Stimulated activated CD8-positive, alpha-beta memory T cell treated with anti-CD3 and anti-CD28 coated beads, Interleukin-7, amount 100 ng/mL, for 24 hours (primary cell): ENCODE data around the gene CFAP157.
"Not testable (repeated sequence)": the region's sequence is repeated elsewhere in the genome, so short reads cannot be mapped to it uniquely, and the experiment has no call there.

Experiments used
- DNase-seq: peaks from one replicate; pipeline ENCODE4 v3.0.0-alpha.2; 2020; ENCODE audit warnings: low read depth

Gene CFAP157

DNA sequence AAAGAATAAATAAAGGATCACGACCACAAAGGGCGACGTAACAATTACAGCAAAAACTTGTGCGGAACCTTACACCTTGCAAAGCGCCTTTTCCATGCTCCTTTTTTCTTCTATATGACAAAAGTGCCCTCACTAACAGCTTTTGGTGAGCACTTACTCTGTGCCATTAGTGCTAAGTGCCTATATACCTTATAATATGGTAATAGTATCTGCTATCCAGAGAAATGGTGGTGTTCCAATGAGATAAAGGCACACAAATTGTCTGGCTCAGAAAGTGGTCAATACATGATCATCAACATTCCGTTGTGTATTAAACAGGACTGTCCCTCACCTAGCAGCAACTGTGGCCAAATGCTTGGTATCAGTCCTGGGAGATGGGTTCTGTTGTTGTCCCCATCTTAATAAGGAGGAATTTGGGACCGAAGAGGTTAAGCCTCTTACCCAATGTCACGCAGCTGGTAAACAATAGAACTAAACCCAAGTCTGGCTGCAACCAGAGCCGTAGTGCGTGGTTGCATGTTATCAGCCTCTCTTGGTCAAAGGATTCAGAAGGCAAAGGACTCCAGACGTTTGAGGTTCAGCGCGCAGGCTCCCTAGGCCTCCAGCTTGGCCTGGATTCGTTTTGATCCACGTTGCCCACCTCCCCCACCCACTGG lies 28.9 kb downstream of the CFAP157 start:
- DNase-seq: no peak

DNA sequence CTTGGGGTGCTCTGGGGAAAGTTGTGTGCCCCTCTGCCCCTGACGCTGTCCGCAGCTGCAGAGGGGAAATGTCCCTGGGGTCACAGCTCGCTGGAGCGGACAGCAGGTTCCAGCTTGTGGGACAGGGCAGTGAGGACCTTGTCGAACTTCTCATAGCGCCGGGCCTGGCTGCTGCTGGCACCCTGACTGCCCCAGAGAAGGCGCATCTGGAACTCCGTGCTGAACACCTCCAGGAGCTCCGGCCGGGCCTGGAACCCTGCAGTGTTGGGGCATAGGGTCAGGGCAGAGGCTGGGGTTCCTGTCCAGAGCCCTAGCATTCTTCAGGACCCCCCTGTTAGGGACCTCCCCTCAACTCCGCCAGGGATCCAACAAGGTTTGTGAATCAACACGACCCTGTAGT lies 31.9 kb downstream of the CFAP157 start:
- no peak for DNase-seq

DNA sequence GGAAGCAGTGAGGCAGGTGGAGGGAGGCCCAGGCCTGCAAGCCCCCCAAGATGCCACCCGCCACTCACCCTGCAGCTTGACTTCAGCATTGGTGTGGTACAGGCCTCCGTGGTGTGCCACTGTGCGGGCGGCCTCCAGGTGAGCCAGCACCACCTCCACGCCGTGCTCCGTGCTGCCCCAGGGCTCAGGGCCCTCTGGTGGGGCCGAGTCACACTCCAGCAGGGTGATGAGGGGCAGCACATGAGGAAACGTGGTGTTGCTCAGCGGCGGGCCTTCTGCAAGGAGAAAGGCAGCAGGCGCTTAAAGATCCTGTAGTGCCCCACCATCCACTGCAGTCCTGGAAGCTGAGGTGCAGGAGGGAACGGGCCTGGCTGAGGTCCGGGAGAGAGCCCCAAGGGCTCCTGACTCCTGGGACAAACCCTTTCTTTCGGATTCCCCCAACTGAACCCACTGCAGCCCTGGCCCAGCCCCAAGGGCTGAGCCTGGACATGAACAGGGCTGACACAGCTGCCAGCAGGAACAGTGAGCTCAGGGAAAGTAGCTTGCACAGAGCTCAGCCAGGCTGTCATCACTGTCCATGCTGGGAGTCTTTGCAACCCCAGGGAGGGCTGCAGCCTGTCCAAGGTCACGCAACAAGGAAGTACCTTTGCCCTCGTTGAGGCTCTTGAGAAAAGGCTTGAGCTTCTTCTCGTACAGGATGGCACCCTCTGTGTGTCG lies 33.0 kb downstream of the CFAP157 start:
- DNase-seq: no peak

DNA sequence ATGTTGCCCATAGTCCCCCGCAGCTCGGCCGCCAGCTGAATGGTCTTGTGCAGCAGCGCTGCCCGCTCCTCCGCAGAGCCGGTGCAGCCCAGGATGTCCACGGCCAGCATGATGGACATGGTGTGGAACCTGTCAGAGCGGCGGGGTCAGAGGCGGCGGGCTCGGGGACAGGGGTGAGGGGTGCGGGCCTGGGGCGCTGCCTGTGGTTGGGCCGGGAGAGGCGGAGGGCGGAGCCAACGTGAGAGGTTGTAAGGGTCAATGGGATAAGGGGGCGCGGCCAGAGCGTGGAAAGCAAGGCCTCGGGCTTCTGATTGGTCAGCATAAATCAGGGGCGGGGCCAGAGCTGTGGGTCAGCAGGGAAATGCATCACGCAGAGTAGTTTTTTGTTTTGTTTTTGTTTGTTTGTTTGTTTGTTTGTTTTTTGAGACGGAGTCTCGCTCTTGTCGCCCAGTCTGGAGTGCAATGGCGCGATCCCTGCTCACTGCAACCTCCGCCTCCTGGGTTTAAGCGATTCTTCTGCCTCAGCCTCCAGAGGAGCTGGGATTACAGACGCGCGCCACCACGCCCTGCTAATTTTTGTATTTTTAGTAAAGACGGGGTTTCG lies 35.1 kb downstream of the CFAP157 start:
- no peak for DNase-seq

DNA sequence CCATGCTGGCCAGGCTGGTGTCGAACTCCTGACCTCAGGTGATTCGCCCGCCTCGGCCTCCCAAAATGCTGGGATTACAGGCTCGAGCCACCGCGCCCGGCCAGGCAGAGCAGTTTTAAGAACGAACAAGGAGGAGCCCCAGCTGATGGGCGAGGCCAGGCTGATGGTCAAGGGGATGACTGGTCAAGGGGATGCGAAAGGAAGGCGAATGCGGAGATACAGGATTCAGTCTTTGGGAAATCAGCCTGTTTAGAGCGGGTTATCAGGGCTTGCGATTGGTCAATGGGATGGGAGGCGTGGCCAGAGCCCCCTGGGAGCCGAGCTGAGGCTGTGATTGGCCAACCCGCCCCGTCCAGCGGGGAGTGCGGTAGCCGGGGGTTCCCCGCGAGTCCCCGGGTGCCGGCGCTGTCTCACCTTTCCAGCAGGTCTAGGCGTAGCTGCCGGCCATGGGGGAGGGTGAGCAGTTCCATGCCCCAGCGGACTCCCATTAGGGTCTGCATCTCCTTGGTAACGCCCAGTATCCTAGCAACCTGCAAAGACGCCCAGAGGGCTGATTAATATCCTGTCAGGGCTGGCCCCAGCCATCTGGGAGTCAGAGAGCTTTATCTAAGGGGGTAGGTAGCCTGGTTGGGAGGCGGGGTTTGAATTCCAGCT lies 35.8 kb downstream of the CFAP157 start:
- DNase-seq: no peak

DNA sequence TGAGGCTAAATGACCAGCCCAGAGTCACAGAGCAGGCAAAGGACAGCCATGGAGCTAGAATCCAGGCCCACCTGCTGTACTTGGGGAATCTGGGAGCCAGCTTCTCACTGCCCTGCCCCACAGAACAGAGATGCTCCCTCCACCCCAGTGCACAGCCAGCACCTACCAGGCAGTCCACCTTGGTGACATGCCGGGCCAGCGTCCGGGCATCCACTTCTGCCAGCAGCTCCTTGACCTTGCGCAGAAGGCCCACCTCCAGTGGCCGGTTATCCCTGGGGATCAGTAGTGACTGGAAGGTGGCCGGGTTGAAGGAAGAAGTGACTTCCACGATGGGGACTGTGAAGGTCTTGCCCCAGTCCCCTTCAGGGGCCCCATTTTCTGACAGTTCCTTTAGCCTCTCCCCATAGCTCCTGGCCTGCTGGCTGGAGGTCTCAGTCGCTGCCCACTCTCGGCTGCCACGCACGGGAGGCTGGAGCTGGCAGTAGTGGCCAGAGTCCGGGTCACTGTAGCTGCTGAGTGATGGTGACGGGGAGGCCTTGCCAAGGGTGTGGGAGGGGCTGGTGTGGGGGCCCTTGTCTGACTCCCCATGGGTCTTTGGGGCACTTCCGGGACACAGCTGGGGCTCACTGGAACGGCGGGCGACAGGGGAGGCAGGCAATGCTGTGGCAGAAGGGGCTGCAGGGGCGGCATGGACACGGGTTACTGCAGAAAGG lies 37.8 kb downstream of the CFAP157 start:
- no peak for DNase-seq

DNA sequence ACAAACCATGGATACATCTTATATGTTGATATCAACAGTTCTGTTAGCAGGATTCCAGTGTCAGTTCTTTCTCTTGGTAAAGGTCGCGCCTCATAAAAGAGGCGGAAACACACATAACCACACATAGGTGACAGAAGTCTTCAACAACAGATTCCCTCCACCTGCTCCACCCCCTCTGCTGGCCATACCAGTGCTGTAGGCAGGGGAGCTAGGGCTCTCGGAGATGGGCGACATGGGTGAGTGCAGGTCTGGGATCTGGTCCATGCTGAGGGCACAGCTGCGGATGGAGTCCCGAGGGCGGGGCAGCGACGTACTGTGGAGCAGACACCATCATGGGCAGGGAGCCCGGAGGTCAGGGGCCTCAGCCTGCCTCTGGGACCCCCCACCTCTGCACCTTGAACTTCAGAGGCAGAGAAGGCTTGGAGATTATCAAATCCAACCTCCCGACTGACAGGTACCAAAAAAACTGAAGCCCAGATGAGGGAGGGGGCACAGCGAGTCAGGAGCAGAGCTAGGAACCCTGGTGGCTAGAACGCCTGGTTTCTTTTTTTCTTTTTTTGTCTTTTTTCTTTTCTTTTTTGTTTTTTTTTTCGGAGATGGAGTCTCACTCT lies 40.3 kb downstream of the CFAP157 start:
- no peak for DNase-seq

DNA sequence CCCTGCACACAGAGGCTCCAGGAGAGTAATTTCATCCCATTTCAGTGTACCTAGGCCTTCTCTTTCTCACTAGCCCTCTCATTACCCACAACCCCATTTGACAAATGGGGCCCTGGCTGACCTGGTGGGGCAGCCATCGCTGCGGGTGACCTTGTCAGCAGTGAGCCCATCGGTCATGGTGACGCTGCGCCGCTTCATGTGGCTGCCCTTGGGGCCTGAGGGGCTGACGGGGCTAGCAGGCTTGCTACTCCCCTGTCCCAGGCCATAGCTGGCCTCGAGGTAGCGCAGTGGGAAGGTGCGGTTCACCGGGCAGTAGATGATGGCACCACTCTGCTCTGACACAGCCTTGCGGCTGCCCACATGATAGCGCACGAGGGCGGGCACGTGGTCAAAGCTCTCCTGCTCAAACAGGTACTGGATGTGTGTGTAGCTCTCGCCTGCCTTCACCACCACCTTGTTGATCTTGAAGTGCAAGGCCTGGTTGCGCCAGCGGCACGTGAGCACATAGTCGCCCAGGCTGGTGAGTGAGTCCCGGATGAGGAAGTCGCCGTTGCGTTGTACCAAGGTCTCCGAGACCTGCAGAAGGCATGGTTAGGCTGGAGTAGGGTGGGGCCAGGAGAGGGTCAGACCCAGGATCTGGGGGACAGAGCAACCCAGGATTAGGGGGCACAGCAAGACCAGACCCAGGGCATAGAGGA lies 42.5 kb downstream of the CFAP157 start:
- DNase-seq: no peak

DNA sequence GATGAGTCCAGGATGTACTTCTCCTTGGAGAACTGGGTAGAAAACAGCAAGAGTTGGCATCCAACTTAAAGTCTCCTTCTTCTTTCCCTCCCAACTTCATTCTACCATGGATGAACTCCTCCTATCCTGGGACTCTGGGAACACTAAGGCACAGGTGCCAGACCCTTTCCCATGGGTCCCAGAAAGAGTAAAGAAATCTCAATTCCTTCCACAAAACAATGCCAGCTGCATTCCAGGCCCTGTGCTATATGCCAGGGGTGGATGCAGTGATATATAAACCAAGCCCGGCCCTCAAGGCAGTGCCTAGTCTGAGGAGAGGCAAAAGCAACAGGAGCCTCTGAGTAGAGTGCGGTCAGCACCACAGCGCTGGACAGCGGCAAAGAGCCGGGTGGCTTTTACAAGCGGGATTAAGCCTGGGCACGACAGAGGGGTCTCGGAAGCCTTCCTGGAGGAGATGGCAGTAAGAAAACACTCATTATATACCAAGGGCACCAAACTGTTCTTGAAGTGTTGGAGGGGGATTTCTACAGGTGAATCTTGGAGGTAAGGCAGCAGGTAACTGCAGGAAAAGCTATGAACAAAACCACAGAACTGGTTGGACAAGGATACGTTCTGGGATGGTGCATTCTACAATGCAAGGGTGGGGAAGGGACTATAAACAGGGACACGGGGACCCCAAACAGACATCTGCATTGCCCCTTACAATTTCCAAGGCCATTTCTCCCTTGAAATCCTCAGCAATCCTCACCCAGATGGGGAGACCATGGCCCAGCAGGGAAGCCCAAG lies 44.7 kb downstream of the CFAP157 start:
- DNase-seq: no peak

DNA sequence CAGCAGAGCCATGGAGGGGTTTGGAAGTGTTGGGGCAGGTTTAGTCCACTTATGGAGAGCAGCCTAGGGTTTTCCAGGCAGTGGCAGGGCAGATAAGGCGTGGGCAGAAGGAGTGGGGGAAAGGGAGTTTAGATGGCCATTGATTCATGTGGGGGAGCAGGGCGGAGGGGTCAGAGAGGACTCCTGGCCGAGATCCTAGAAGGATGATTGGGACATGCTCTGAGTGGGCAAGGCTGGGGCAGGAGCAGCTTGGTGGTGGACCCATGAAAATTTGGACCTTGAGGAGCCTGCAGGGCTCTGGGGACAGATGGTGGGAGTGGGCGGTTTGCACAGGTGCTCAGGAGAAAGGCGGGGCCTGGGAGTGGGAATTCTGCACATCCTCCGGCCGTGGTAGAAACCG lies 46.4 kb downstream of the CFAP157 start:
- DNase-seq: no peak

DNA sequence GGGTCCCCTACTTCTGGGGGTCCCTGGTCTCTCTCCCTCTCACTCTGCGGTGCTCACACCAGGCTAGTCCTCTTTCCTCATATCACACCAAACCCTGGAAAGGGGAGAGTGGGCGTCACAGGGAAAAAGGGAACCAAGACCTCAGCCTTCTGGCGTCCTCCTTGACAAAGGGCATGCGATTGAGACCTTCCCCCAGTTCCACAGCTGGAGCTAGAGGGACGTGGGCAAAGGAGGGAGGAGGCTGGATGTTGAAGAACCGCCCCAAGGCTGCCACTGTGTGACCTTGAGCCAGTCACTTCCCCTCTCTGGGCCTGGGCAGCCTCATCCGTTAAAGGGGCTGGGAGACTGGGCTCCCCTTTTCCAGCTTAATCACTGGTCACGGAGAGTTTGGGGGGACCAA lies 46.8 kb downstream of the CFAP157 start:
- no peak for DNase-seq

DNA sequence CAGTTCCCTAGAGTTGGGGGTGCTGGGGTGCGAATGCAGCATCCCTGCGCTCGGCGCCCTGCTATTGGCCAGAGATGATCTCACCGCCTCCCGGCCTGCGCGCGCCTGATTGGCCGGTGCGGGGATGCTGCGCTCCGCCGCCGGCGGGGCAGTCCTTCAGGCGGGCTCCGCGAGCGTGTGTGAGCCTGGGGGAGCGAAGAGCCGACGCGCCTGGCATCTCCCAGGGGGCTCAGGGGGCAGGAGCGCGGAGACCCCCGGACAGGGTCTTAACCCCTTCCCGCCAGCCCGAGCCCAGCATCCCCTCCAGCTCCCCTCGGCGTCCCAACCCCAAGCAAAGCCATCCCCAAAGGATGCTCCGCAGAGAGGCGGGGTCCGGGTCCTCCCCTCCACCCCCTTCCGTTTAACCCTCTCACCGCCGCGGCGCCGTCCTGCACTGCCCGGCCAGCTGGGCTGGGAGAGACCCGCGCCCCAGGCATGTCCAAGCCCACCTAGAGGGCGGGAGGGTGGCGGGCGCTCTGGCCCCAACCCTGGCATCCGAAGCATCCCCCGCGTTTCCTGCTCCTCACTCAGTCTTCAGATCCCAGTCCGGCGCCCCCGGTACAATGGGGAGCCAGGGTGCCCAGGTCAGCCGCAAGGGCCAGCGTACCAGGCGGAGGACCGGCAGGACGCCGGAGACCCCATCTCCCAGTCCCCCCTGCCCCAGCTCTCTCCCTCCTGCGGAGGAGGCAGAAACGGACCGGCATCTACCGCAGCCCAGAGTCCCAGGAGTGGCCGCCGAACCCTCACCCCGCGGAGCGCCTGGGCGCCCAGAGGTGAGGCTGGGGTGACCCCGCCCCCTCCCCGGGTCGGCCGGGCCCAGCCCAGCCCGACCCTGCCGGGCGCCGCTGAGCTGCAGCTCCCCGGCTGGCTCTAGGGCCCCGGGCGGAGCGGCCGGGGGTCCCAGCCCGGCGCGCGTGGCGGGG lies 47.6 kb downstream of the CFAP157 start:
- no peak for DNase-seq

DNA sequence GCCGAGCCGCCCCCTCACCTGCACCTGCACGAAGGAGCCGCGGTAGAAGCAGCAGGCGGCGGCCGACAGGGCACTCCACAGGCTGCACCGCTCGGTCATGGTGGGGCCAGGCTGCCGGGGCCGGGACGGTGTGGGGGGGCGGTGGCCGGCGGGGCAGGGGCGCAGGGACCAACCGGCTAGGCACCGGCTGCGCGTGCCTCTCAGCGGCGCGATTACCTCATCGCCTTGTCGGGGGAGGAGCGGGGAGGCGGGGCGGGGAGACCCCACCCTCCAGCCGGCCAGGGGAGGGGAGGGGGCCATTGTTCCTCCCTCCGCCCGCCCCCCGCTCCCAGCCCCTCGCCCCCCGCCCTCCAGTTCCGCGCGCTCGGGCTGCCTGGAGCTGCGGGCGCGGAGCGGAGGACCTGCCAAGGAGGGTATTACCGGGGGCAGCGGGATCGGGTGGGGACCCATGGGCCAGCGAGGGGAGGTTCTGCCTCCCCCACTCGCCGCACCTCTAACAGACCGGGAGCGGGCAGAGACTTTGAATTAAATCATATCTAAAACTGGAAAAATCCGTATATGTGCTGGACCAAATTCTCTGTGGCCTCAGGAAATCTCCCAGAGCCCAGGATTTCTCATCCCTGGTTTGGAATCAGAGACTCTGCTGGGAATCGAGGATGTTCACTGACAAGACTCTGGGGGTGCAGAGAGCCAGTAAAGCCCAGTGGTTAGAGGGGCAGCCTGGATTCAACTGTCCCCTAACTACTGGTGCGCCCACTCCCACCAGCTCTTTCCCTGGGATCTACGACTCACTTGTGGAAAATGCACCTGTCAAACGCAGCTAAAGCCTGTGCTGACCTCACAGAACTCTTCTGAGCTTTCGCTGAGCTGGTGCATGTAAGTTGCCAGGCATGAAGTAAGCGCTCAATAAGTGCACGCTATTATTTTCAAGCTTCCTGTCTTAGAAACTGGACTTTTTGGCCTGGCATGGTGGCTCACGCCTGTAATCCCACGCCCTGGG lies 48.6 kb downstream of the CFAP157 start:
- no peak for DNase-seq

DNA sequence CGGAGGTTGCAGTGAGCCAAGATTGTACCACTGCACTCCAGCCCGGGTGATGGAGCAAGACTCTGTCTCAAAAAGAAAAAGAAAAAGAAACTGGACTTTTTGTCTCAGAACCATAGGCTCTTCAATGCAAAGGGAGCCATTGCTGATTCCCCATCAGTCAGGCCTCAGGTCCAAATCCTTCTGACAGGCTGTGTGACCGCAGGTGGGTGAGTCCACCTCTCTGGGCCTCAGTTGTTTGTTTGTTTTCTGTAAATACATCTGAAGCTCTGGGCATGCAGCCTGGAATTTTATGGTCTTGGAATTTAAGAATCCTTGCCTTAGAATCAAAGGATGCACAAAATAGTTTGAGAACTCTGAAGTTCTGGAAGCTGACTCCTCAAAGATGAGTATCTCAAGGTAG lies 49.4 kb downstream of the CFAP157 start:
- no peak for DNase-seq

DNA sequence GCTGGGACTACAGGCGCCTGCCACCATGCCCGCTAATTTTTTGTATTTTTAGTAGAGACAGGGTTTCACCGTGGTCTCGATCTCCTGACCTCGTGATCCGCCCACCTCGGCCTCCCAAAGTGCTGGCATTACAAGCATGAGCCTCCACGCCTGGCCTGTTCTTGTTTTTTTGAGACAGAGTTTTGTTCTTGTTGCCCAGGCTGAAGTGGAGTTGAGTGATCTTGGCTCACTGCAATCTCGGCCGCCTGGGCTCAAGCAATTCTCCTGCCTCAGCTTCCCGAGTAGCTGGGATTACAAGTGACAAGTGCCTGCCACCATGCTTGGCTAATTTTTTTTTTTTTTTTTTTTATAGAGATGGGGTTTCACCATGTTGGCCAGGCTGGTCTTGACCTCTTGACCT lies 50.0 kb downstream of the CFAP157 start:
- DNase-seq: not testable (repeated sequence)

DNA sequence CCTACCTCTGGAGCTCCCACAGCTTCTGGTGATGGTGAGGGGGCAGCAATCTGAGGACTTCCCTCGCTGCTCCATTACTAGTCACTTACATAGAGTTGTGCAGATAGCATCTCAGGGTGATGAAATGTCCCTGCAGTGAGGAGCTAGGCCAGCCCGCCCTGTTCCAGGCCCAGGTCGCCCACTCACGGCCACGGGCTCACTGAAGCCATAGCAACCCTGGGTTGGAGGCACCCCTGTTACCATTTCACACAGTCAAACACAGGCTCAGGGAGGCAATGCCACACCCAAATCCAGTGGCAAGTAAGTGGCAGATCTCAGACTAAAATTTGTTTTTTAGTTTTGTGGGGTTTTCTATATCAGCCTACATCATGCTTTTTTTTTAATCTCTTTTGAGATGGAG lies 52.1 kb downstream of the CFAP157 start:
- no peak for DNase-seq

DNA sequence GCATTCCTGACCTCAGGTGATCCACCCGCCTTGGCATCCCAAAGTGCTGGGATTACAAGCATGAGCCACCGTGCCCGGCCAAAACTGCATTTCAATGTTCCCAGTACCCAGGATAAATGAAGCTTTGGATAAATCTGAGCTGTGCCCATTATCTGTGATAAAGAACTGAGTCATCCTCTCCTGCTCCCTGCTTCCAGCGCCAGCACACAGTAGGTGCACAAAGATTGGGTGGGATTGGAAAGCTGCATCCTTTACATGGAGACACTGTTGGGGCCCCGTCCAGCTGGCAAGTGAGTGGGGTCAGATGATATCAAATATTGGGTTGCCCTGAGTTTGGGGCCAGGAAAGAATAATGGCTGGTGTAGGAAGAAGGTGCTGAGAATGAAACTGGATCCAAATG lies 54.3 kb downstream of the CFAP157 start:
- DNase-seq: no peak

DNA sequence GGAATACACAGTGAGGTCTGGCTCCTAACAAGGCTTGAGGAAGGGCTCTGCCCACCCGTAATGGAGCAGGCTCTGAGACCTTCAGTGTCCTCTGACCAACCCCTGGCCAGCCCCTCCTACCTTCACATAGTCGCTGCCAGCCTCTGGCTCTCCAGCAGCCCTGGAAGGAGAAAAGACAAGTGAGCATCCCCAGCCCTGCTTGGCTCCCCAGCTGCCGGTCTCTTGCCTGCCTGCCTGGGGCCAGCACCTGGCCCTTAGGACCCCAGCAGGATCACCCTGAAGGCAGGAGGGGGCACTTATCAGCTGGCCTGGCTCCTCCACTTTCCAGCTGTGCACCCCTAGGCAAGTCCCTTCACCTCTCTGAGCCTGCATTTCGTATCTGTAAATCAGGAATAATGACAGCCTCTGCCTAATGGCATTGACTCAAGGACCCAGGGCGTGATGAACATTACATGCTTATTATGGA lies 54.7 kb downstream of the CFAP157 start:
- DNase-seq: no peak
